ENCODE measurements around the gene GBP3.
"Not testable (repeated sequence)": the region's sequence is repeated elsewhere in the genome, so short reads cannot be mapped to it uniquely, and the experiment has no call there.

GBP3 gene

GRCh38 chr1:89037186-89037585 is 14.5 kb upstream of the GBP3 start:
- no peak for DNase-seq

- no peak for DNase-seq
Measured at GRCh38 chr1:89035080-89035479, 12.4 kb upstream of the GBP3 start.

GRCh38 chr1:89034004-89034403 is 11.3 kb upstream of the GBP3 start:
- DNase-seq = not testable (repeated sequence)

- DNase-seq = not testable (repeated sequence)
Measured at GRCh38 chr1:89029051-89029450, 6.4 kb upstream of the GBP3 start.

- no peak for DNase-seq
Measured at GRCh38 chr1:89025928-89026327, 3.3 kb upstream of the GBP3 start.

- no peak for DNase-seq
Measured at GRCh38 chr1:89023026-89023425, 360 bp upstream of the GBP3 start.

GRCh38 chr1:89018318-89018717 is 4.3 kb downstream of the GBP3 start:
- DNase-seq = not testable (repeated sequence)

- no peak for DNase-seq
Measured at GRCh38 chr1:89008511-89008910, 14.2 kb downstream of the GBP3 start.

GRCh38 chr1:89005286-89006151 is 17.1 kb downstream of the GBP3 start:
- no peak for DNase-seq

GRCh38 chr1:89002176-89002575 is 20.5 kb downstream of the GBP3 start:
- not testable (repeated sequence) for DNase-seq

GRCh38 chr1:89001510-89001909 is 21.2 kb downstream of the GBP3 start:
- no peak for DNase-seq

- DNase-seq = peak; percentile 29
Measured at GRCh38 chr1:88998716-88999115, 23.9 kb downstream of the GBP3 start.

- no peak for DNase-seq
Measured at GRCh38 chr1:88990426-88990825, 32.2 kb downstream of the GBP3 start.

- no peak for DNase-seq
Measured at GRCh38 chr1:88985692-88986091, 37.0 kb downstream of the GBP3 start.

GRCh38 chr1:88985032-88985431 is 37.6 kb downstream of the GBP3 start:
- DNase-seq = no peak

- DNase-seq = no peak
Measured at GRCh38 chr1:88984569-88984968, 38.1 kb downstream of the GBP3 start.

- DNase-seq = no peak
Measured at GRCh38 chr1:88983791-88984559, 38.7 kb downstream of the GBP3 start.

- DNase-seq = no peak
Measured at GRCh38 chr1:88982055-88982454, 40.6 kb downstream of the GBP3 start.

- DNase-seq = not testable (repeated sequence)
Measured at GRCh38 chr1:88981506-88981905, 41.2 kb downstream of the GBP3 start.

GRCh38 chr1:88980870-88981269 is 41.8 kb downstream of the GBP3 start:
- no peak for DNase-seq

- DNase-seq = no peak
Measured at GRCh38 chr1:88979749-88980116, 42.9 kb downstream of the GBP3 start.

GRCh38 chr1:88979054-88979748 is 43.5 kb downstream of the GBP3 start:
- DNase-seq = no peak

GRCh38 chr1:88976235-88976634 is 46.4 kb downstream of the GBP3 start:
- DNase-seq = no peak
